Lower lobe of right lung (tissue), 2 donors: Measurements from ENCODE around the gene TUSC1. TPM values are rescaled to one million over a fixed set of nuclear protein-coding genes. Genes with fewer than 3 reads are reported as not detected.
"Not testable (repeated sequence)": the region's sequence is repeated elsewhere in the genome, so short reads cannot be mapped to it uniquely, and the experiment has no call there.

ENCODE experiments used
- ATAC-seq, 2 donors: fragments of 200-7000 bp; cut with Tn5 transposase; one replicate each; pipeline ENCODE4 v1.9.1; 2020 to 2022; ENCODE audit warnings: mild to moderate bottlenecking in 2 of 2, moderate library complexity in 2 of 2
- DNase-seq: peaks from one replicate; pipeline ENCODE4 v3.0.0-alpha.2; 2020
- H3K27ac ChIP-seq: fragments of 200-600 bp; one replicate; pipeline ENCODE4 v1.8.0; 2022
- H3K27me3 ChIP-seq: fragments of 200-600 bp; one replicate; pipeline ENCODE4 v1.8.0; 2022; ENCODE audit warnings: low read depth
- H3K36me3 ChIP-seq: fragments of 200-600 bp; one replicate; pipeline ENCODE4 v1.8.0; 2022; ENCODE audit warnings: mild to moderate bottlenecking
- H3K4me1 ChIP-seq: fragments of 200-600 bp; one replicate; pipeline ENCODE4 v1.8.0; 2022
- H3K4me3 ChIP-seq: fragments of 200-600 bp; one replicate; pipeline ENCODE4 v1.8.0; 2022; ENCODE audit warnings: mild to moderate bottlenecking
- H3K9me3 ChIP-seq: fragments of 200-600 bp; one replicate; pipeline ENCODE4 v1.8.0; 2022
- intact Hi-C: fragments of 100-400 bp; cut with DNase I; formaldehyde crosslinking; loops from one replicate; pipeline ENCODE4 v1.11.0; 2022
- total RNA-seq: library from RNA; stranded (reverse); fragmentation: NEBNext Ultra II Directional; extraction: Animal tissue kit (Norgen Biotek cat#: 25700); gene quantifications from one replicate; pipeline ENCODE4 v1.2.1, GENCODE V29; 2021
- TF ChIP-seq, protein P1 (sequence below): fragments of 200-600 bp; IDR thresholded peaks from one replicate; pipeline ENCODE4 v1.8.0; 2022; ENCODE audit warnings: antibody characterized with exemption, mild to moderate bottlenecking
- donor health status: DM: no; HTN: yes; CAD: no; lungs with severe emphysema.

Gene TUSC1
- total RNA-seq, 1 donor from 2014 or later = 11.6 TPM

DNA sequence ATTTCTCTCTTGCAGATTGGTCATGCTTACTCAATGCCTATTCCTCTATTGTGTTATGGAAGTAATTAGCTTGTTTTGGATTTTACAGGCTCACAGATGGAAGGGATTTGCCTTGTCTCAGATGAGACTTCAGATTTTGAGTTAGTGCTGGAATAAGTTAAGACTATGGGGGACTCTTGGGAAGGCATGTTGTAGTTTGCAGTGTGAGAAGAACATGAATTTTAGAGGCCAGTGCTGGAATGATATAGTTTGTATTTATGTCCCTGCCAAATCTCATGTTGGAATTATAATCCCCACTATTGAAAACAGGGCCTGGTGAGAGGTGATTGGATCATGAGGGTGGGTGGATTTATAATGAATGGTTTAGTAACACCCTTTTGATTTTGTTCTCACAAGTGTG, 6.1 kb upstream of the TUSC1 start:
- intact Hi-C loops = no loop called here
- TF ChIP-seq, protein P1, sequence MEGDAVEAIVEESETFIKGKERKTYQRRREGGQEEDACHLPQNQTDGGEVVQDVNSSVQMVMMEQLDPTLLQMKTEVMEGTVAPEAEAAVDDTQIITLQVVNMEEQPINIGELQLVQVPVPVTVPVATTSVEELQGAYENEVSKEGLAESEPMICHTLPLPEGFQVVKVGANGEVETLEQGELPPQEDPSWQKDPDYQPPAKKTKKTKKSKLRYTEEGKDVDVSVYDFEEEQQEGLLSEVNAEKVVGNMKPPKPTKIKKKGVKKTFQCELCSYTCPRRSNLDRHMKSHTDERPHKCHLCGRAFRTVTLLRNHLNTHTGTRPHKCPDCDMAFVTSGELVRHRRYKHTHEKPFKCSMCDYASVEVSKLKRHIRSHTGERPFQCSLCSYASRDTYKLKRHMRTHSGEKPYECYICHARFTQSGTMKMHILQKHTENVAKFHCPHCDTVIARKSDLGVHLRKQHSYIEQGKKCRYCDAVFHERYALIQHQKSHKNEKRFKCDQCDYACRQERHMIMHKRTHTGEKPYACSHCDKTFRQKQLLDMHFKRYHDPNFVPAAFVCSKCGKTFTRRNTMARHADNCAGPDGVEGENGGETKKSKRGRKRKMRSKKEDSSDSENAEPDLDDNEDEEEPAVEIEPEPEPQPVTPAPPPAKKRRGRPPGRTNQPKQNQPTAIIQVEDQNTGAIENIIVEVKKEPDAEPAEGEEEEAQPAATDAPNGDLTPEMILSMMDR = no peak

DNA sequence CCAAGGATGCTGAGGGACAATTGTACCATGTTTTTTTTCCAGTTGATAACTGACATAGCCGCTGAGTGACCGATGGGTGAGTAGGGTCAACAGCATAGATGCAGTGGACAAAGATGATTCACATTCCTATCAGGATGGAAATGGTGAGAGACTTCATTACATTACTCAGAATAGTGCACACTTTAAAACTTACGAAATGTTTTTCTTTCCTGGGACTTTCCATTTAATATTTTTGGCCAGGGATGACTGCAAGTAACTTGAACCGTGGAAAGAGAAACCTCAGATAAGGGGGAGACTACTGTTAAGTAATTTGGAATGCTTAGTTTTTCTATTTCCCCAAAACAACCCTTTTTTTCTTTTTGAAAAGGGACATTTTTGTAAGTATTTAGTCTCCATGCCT, 3.0 kb upstream of the TUSC1 start:
- Histone ChIP-seq H3K27me3 (no peaks in the 10 kb centered on the region), H3K27ac (no peak overlapping the region), H3K9me3 (no peaks in the 10 kb centered on the region), H3K4me3 (no peak overlapping the region), H3K4me1 (peaks cover 7% of the 10 kb centered on the region), H3K36me3 (no peaks in the 10 kb centered on the region)
- TF ChIP-seq, protein P1 = no peak
- no peak for DNase-seq
- intact Hi-C loops = no loop called here
- no peak for ATAC-seq

More for the DNA sequence above, 6.1 kb upstream of the TUSC1 start:
- Histone ChIP-seq H3K9me3 (no peaks in the 10 kb centered on the region), H3K27ac (no peak overlapping the region), H3K4me1 (no peaks in the 10 kb centered on the region), H3K27me3 (no peaks in the 10 kb centered on the region), H3K36me3 (no peaks in the 10 kb centered on the region), H3K4me3 (no peak overlapping the region)
- ATAC-seq (no peak), DNase-seq (no peak)

DNA sequence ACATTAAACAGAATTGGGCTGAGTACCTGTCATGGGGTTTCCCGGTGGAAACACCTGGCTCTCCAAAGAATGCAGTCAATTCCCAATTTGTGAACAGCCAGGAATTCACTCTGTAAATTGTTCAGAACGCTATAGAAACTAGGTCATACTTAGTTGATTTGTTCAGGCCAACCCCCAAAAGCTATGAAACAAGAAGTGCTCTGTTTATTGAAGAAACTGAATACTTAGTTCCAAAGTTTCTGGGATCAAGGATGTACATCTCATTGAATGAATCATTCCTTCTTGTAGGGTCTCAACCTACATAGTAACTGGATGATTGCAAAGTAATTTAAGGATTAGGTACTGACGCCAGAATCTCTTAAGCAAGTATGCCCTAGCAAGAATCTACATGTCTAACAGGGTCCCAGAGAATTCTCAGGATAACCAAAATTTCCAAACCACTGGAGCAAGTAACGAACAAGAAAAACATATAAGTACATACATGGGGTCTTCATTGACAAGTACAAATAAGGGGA, 659 bp upstream of the TUSC1 start:
- no peaks in the 10 kb centered on the region for H3K36me3 ChIP-seq
- intact Hi-C loops = no loop called here
- H3K4me3 ChIP-seq = peak overlapping the region; percentile 88
- no peak for DNase-seq
- H3K4me1 ChIP-seq = peaks cover 7% of the 10 kb centered on the region
- no peaks in the 10 kb centered on the region for H3K9me3 ChIP-seq
- ATAC-seq = peak in 1 of 2 donors; percentile 0
- peak overlapping the region; percentile 99 for H3K27ac ChIP-seq
- TF ChIP-seq, protein P1 = no peak
- H3K27me3 ChIP-seq = no peaks in the 10 kb centered on the region

DNA sequence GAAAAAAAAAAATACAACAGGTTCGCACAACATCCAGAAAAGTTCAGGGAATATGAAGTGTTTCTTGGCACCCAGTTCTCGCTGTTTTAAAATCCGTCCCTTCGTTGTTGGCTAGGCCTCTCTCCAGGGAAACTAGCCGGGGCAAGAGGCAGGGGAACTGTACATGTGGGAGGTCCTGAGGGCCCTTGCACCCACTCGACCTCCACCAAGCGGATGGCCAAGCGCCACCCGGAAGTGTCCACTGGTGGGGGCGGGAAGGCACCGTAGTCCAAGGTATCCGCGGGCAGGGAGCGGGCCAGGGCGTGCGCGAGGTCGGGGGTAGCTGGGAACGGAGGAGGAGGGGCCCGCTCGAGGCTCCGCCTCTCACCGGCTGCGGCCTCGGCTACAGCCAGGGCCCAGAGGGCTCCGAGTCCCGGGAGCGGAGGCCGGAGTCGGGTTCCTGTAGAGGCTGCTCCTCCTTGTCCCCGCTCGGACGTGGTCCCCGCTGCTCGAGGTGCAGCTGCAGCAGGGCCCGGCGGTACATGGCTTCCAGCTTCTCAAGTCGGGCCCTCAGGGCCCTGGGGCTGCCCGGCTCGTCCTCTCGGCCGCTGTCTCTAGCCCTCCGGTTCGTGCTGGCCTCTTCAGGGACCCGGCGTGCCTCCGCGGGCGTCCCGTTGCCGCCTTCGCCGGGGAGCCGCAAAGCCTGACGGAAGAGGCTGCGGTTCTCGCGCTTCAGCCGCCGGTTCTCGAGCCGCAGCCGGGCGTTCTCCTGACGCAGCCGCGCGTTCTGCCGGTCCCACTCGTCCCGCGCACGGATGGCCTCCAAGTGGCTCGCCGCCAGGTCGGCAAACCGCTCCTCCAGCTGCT, 720 bp downstream of the TUSC1 start:
- H3K27me3 ChIP-seq = no peaks in the 10 kb centered on the region
- H3K4me1 ChIP-seq = peaks cover 7% of the 10 kb centered on the region
- TF ChIP-seq, protein P1 = no peak
- ATAC-seq (peak; percentile 98), DNase-seq (peak; percentile 93)
- H3K36me3 ChIP-seq = no peaks in the 10 kb centered on the region
- H3K27ac ChIP-seq = peak overlapping the region; percentile 99
- no peaks in the 10 kb centered on the region for H3K9me3 ChIP-seq
- H3K4me3 ChIP-seq = peak overlapping the region; percentile 88
- intact Hi-C loops = no loop called here

DNA sequence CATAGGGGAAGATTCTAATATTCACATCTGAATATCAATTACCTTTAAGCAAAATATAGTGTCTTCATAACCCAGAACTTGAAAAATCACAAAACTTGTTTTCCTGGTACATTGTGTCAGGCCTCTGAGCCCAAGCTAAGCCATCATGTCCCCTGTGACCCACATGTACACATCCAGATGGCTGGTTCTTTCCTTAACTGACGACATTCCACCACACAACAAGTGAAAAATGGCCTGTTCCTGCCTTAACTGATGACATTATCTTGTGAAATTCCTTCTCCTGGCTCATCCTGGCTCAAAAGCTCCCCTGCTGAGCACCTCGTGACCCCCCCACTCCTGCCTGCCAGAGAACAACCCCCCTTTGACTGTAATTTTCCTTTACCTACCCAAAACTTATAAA, 2.4 kb downstream of the TUSC1 start:
- H3K4me3 ChIP-seq, H3K4me1 ChIP-seq, ATAC-seq, H3K9me3 ChIP-seq, H3K36me3 ChIP-seq, H3K27ac ChIP-seq, intact Hi-C loops, DNase-seq, H3K27me3 ChIP-seq: not testable (repeated sequence)

DNA sequence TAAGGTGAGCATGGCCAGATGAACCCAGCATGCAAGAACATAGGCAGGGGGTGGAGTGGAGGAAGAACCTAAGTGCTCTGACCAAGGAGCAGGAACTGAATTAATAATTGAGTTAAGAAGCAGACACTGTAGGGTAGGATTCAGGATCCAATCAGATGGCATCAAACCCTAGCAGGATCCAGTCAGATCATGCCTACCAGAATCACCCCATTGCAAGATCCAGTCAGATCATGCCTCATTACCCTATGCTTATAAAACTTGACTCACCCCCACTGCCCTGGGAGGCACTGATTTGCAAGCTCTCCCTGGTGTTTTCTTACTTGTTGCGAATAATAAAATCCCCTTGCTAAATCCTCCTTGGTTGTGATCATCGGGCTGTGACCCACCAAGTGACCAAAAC, 19.7 kb downstream of the TUSC1 start:
- intact Hi-C loops = no loop called here
- no peak for DNase-seq
- no peaks in the 10 kb centered on the region for H3K36me3 ChIP-seq
- H3K9me3 ChIP-seq = no peaks in the 10 kb centered on the region
- no peak for ATAC-seq
- no peaks in the 10 kb centered on the region for H3K4me1 ChIP-seq
- TF ChIP-seq, protein P1 = no peak
- no peak overlapping the region for H3K4me3 ChIP-seq
- no peak overlapping the region for H3K27ac ChIP-seq
- no peaks in the 10 kb centered on the region for H3K27me3 ChIP-seq
